Tibial nerve (tissue), 4 donors: ENCODE results near the gene CAP2. TPM values are rescaled to one million over a fixed set of nuclear protein-coding genes. Genes with fewer than 3 reads are reported as not detected.

Source experiments
- DNase-seq, 2 donors: peaks; one replicate each; pipeline ENCODE4 v3.0.0-alpha.2; 2019; ENCODE audit warnings: low spot score in 2 of 2
- H3K27ac ChIP-seq, 4 donors: fragments of 200-600 bp; sonication (generic) in 3 of 4; one replicate each; pipeline ENCODE4 v1.5.1; 2017 to 2019; ENCODE audit warnings: mild to moderate bottlenecking in 1 of 4
- H3K27me3 ChIP-seq, 2 donors: fragments of 200-600 bp; sonication (generic) in 1 of 2; one replicate each; pipeline versions ENCODE4 v1.5.1 to v1.6.0; 2017 to 2019
- H3K36me3 ChIP-seq, 3 donors: fragments of 200-600 bp; sonication (generic); one replicate each; pipeline ENCODE4 v1.5.1; 2018 to 2019
- H3K4me1 ChIP-seq, 4 donors: fragments of 200-600 bp; sonication (generic) in 3 of 4; one replicate each; pipeline ENCODE4 v1.5.1; 2017 to 2019
- H3K4me3 ChIP-seq, 4 donors: fragments of 200-600 bp; sonication (generic) in 3 of 4; one replicate each; pipeline ENCODE4 v1.5.1; 2017 to 2019; ENCODE audit warnings: mild to moderate bottlenecking in 1 of 4, moderate library complexity in 1 of 4
- H3K9me3 ChIP-seq, 4 donors: fragments of 200-600 bp; sonication (generic) in 3 of 4; one replicate each; pipeline ENCODE4 v1.5.1; 2017 to 2019
- EP300 ChIP-seq, 2 donors: sonication (generic); formaldehyde crosslinking; IDR thresholded peaks; one replicate each; pipeline ENCODE4 v1.6.1; 2017; ENCODE audit warnings: antibody characterized with exemption in 2 of 2, mild to moderate bottlenecking in 1 of 2
- POLR2A ChIP-seq, 2 donors: fragments of 450-650 bp; IDR thresholded peaks; one replicate each; pipeline ENCODE4 v1.6.1; 2017; ENCODE audit warnings: antibody characterized with exemption in 2 of 2, mild to moderate bottlenecking in 2 of 2, moderate library complexity in 2 of 2
- WGBS, 2 donors: methylation state at CpG; one replicate each; pipeline ENCODE4 v1.1.5; 2018; 5-methylcytosine and 5-hydroxymethylcytosine counted together
- total RNA-seq, 4 donors: library from RNA; depleted of rRNA; stranded (reverse); fragments of >200 nt; gene quantifications; one replicate each; pipeline ENCODE4 v1.1.0, GENCODE V29; 2016
- TF ChIP-seq, protein P1 (sequence below), 5 experiments: fragments of 200-600 bp in 3 of 5; fragments of 450-650 bp in 2 of 5; sonication (generic) in 3 of 5; IDR thresholded peaks; one replicate each; pipeline ENCODE4 v1.5.1; 2016 to 2019; ENCODE audit warnings: antibody characterized with exemption in 5 of 5, mild to moderate bottlenecking in 3 of 5, moderate library complexity in 2 of 5

CAP2 gene
- total RNA-seq, 4 donors from 2014 or later, result 4.2 to 11.8 (median 4.8) TPM

DNA sequence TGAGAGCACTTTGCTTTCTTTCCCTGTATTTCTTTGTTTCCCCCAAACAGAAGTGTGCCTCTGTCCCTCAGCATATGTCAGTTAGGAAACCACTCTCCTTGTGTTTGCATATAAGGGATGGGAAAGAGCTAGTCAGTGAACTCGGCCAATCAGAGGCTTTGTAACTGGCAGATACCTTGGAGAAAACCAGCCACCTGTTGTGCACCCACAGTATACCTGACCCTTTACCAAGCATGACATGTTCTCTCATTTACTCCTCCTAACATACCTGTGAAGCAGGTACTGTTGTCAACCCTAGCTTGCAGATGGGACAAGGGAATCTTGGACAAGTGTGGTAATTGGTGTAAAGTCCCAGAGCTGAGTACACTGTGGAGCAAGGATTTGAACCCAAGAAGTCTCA lies 110.6 kb downstream of the CAP2 start:
- Histone ChIP-seq H3K27ac (no peak overlapping the region), H3K36me3 (no peaks in the 10 kb centered on the region), H3K4me3 (no peak overlapping the region), H3K27me3 (no peaks in the 10 kb centered on the region), H3K9me3 (no peaks in the 10 kb centered on the region), H3K4me1 (no peaks in the 10 kb centered on the region)
- TF ChIP-seq EP300 (IDR thresholded peaks at IDR 0.05), result no peak
- TF ChIP-seq POLR2A (IDR thresholded peaks at IDR 0.05), result no peak
- TF ChIP-seq, protein P1, sequence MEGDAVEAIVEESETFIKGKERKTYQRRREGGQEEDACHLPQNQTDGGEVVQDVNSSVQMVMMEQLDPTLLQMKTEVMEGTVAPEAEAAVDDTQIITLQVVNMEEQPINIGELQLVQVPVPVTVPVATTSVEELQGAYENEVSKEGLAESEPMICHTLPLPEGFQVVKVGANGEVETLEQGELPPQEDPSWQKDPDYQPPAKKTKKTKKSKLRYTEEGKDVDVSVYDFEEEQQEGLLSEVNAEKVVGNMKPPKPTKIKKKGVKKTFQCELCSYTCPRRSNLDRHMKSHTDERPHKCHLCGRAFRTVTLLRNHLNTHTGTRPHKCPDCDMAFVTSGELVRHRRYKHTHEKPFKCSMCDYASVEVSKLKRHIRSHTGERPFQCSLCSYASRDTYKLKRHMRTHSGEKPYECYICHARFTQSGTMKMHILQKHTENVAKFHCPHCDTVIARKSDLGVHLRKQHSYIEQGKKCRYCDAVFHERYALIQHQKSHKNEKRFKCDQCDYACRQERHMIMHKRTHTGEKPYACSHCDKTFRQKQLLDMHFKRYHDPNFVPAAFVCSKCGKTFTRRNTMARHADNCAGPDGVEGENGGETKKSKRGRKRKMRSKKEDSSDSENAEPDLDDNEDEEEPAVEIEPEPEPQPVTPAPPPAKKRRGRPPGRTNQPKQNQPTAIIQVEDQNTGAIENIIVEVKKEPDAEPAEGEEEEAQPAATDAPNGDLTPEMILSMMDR (IDR thresholded peaks at IDR 0.05), result no peak
- DNase-seq, result no peak
- 86 to 88% methylated on average over 1 of the region's 1 CpG for WGBS, 2 donors

DNA sequence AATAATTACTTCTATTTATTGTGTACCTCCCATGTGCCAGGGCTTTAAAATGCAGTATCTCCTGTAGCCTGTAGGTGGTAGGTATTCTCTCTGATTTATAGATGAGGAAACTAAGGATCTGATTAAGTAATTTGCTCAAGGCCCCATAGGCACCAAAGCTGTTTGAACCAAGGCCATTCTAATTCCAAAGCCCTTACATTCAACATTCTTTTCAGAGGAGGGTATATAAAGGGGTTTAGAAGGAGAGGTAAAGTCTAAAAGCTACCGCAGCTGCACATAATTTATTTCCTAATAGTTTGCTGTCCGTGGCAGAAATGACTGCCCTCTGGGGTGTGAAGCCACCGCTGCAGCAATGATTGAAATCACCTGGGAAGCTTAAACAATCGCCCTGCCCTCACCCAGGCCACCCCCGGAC lies 111.7 kb downstream of the CAP2 start:
- Histone ChIP-seq H3K27ac (no peak overlapping the region), H3K36me3 (no peaks in the 10 kb centered on the region), H3K9me3 (no peaks in the 10 kb centered on the region), H3K27me3 (no peaks in the 10 kb centered on the region), H3K4me3 (no peak overlapping the region), H3K4me1 (no peaks in the 10 kb centered on the region)
- no peak for DNase-seq
- 62 to 69% methylated on average over 5 of the region's 5 CpGs for WGBS, 2 donors
- TF ChIP-seq, protein P1 (IDR thresholded peaks at IDR 0.05), result peak in 1 of 5 experiments; percentile 10
- TF ChIP-seq POLR2A (IDR thresholded peaks at IDR 0.05), result no peak

- TF ChIP-seq POLR2A (IDR thresholded peaks at IDR 0.05) (no peak), EP300 (IDR thresholded peaks at IDR 0.05) (no peak)
- TF ChIP-seq, protein P1 (IDR thresholded peaks at IDR 0.05), result no peak
- no peak overlapping the region for H3K4me3 ChIP-seq
- DNase-seq, result no peak
- H3K36me3 ChIP-seq, result no peaks in the 10 kb centered on the region
- no peaks in the 10 kb centered on the region for H3K27me3 ChIP-seq
- H3K4me1 ChIP-seq, result no peaks in the 10 kb centered on the region
- no peak overlapping the region for H3K27ac ChIP-seq
- H3K9me3 ChIP-seq, result no peaks in the 10 kb centered on the region
- whole genome bisulfite sequencing, 2 donors, result 93 to 96% methylated on average over 5 of the region's 5 CpGs
These were observed 112.4 kb downstream of the CAP2 start for GRCh38 chr6:17505767-17506280.

DNA sequence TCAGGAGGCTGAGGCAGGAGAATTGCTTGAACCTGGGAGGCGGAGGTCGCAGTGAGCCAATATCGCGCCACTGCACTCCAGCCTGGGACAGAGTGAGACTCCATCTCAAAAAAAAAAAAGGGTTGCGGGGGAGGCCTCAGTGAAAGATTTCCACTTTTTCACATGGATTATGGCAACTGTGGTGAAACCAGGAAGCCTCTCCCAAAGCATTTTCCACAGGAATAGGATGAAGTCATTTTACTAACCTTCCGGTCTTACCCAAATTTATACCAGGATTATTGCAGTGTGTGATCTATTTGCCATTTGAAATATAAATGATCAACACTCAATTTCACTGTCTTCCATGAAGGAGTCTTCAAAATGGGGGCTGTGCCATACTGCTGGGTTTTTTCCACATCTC lies 113.1 kb downstream of the CAP2 start:
- TF ChIP-seq EP300 (IDR thresholded peaks at IDR 0.05), result no peak
- TF ChIP-seq POLR2A (IDR thresholded peaks at IDR 0.05), result no peak
- TF ChIP-seq, protein P1 (IDR thresholded peaks at IDR 0.05), result no peak
- H3K27ac ChIP-seq, result no peak overlapping the region

DNA sequence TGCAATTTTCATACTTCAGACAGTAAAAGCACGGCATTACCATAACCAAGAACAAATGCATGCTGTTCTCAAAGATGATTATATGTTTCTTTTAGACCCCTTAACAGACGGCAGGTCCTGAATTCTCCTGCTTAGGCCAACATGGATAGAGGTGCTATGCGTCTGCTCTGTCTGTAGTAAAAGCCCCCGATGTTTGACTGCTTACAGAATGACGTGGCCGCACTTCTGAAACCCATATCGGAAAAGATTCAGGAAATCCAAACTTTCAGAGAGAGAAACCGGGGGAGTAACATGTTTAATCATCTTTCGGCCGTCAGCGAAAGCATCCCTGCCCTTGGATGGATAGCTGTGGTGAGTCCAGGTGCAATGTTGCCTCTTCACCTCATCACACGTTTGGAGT lies 113.6 kb downstream of the CAP2 start:
- Histone ChIP-seq H3K27ac (no peak overlapping the region), H3K4me3 (no peak overlapping the region), H3K4me1 (no peaks in the 10 kb centered on the region), H3K36me3 (no peaks in the 10 kb centered on the region), H3K9me3 (no peaks in the 10 kb centered on the region), H3K27me3 (no peaks in the 10 kb centered on the region)
- WGBS, 2 donors, result 84% methylated on average over 12 of the region's 12 CpGs
- TF ChIP-seq POLR2A (IDR thresholded peaks at IDR 0.05) (no peak), EP300 (IDR thresholded peaks at IDR 0.05) (no peak)
- TF ChIP-seq, protein P1 (IDR thresholded peaks at IDR 0.05), result no peak
- DNase-seq, result no peak

More for the DNA sequence above, 113.1 kb downstream of the CAP2 start:
- H3K27me3 ChIP-seq, result no peaks in the 10 kb centered on the region
- 96 to 97% methylated on average over 6 of the region's 6 CpGs for WGBS, 2 donors
- H3K36me3 ChIP-seq, result no peaks in the 10 kb centered on the region
- H3K9me3 ChIP-seq, result no peaks in the 10 kb centered on the region
- H3K4me1 ChIP-seq, result no peaks in the 10 kb centered on the region
- DNase-seq, result no peak
- H3K4me3 ChIP-seq, result no peak overlapping the region
